Embryonic facial prominence (tissue), 1 donor: ENCODE data around the gene UACA.
"Not testable (repeated sequence)": the region's sequence is repeated elsewhere in the genome, so short reads cannot be mapped to it uniquely, and the experiment has no call there.

ENCODE experiments used
- DNase-seq: peaks from one replicate; pipeline ENCODE4 v3.0.0-alpha.2; 2016; ENCODE audit errors: extremely low spot score

UACA gene

DNA sequence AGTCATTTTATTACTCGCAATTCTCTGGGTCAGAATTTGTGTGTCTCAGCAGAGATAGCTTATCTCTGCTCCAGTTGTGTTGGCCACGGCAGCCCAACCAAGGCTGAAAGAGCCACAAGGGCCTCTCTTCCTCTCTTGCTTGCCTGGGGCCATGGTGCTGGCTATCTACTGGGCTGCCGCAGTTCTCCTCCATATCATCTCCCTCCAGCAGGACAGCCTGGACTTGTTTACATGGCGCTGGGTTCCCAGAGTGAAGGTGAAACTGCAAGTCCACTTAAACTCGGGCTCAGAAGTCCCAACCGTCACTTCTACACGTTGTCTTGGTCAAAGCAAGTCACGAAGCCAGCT, 134.8 kb downstream of the UACA start:
- no peak for DNase-seq

DNA sequence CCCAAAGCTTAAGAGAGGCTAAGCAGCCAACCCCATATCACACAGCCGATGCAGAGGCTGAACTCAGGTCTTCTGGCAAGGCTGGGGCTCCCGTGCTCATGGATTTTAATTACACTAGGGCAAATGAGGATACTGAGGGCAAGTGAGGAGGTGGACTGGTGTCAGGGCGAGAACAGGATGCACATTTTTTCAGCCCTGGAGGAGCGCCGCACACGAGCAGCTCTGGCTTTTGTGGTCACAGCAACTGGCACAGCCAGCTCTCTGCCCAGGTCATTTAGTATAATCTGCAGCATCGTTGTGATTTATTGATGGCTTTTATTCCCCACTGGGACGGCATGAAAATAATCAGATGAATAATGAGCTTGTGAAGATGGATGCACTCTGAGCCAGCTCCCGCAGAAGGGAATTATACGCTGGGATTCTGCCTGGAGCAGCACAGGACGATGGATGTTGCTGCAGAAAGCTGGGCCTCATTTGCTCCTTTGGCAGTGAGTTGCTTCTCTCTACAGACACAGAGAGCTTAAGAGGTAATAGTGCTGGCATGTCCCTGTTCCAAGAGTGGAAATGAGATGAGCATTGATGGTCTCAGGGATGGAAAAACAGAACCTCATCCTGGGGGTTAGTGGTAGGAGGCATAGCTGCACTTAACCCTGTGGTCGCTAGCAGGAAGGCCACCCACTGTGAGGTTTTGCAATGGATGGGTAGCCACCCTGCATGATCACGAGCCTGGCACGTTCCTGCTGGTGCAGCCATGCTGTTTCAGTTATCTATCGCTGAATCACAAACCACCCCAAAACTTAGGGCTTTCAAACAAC, 135.4 kb downstream of the UACA start:
- DNase-seq, result no peak

DNA sequence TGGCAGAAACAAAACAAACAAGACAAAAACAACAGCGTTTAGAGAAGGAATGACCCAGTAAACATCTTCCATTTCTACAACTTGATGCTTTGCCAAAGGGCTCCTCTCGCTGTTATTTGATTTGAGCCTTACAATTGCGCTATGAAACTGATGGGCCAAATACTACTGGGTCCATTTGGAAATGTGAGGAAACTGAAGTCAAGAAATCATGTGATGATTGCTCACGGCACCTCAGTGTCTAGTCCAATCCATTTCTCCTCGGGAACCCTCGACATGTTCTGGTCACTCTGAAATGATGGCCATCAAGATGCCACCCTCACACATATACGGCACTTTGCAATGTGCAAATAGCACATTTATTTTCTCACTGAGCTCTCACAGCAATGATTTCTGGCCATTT, 136.0 kb downstream of the UACA start:
- DNase-seq, result no peak

DNA sequence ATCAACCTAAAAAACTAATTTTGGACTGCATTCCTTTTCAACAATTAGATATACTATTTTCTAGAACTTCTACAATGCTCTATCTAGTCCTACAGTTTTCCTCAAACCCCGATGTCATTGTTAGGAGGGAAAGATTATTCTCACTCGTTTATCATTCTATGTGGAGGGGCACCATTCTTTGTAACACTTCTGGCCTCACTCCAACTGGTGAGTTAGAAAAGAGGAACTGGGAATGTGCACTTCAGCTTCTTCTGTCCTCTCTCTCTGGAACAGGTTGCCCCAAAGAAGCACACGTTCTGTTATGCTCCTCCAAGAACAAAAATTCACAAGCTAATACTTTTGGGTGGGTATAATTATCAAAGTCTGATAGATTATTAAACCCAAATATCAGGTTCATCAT, 137.9 kb downstream of the UACA start:
- no peak for DNase-seq

DNA sequence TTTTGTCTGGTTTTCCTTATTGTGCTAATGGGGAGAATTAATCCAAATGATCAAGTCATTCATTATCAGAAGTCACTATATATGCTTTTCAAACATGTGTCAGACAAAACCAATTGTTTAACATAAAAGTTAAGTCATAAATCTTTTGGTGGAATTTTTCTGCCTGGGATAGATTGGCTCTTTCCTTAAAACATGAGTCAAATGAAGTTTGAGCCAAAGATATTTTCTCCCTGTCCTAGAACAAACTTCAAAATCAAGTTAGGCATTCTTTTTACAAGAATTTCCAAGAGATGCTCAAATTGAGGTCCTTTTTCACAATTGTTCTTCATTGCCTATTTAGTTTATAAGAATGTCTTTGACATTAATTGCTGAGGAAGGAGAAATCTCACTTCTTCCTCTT, 138.3 kb downstream of the UACA start:
- no peak for DNase-seq

DNA sequence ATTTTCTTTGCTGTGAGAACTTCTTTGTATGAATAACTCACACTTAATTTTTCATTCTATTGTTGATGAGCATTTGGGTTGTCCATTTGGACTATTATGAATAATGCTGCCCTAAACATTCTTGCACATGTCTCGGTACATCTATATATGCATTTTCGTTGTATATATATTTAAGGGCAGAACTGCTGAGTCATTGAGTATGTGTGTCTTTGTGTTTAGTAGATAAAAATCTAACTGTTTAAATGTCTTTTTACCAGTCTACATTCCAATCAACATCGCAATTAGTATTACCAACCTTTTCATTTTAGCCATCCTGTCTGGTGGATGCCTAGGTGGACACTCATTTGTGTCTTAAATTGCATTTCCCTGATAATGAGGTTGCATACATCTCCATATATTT, 144.4 kb downstream of the UACA start:
- no peak for DNase-seq

DNA sequence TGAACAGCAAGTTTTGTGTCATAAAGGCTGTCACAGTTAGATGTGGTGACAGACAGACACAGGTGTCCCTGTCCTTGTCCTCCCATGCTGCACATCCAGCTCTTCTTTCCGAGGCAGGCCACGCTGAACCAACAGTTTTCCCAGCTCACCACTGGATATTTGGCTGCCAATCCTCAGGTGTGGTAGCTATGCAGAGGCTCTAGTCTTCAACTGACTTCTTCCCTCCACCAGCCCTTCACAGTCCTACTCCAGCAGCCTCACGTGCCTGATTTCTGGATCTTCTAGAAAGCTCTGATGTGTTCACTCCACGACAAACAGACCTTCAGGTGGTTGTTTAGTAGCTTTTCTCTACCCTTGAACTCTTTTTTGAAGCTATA, 145.5 kb downstream of the UACA start:
- DNase-seq, result no peak

DNA sequence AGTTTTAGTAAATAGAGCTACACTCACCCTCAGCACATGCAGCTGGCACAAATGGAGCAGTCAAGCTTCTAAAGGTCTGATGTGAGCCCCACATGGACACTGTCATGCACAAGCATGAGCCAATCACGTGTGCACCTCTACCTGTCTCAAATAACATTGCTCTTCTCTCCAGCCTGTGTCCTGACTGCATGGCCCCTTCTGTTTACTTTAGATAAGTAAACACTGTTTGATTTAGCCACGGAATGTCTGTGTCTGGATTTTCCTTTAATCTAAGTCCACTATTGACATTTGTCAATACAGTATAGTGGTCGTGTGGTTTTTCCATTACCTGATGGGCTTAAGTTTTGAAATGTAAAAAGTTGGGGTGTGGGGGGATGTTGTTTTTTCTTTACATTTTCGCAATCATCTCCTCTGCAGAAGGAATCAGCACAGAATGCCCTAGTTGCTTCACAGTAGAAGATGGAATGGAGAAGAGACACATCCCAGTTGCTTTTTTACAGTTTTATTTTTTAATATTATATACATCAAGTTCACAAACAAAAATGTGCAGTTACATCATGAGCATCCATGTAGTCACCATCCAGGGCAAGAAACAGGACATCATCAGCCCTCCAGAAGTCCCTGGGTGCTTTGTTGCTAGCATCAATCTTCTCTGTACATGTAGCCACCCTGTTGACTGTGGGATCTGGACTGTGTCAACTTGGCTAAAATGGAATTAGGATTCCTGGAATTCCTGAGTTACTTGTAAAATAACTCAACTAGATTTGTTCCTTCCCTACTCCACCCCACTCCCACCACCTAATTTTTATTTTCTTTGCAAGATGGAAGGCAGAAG, 146.1 kb downstream of the UACA start:
- DNase-seq, result no peak

DNA sequence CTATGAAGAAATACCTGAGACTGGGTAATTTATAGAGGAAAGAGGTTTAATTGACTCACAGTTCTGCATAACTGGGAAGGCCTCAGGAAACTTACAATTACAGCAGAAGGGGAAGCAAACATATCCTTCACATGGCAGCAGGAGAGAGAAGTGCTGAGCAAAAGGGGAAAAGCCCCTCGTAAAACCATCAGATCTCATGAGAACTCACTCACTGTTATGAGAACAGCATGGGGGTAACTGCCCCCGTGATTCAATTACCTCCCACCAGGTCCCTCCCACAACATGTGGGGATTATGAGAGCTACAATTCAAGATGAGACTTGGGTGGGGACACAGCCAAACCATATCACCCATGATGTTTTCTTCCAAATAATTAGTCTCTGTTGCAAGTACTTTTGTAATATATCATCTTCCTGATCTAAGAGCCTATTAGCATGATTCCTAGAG, 147.0 kb downstream of the UACA start:
- DNase-seq, result not testable (repeated sequence)

DNA sequence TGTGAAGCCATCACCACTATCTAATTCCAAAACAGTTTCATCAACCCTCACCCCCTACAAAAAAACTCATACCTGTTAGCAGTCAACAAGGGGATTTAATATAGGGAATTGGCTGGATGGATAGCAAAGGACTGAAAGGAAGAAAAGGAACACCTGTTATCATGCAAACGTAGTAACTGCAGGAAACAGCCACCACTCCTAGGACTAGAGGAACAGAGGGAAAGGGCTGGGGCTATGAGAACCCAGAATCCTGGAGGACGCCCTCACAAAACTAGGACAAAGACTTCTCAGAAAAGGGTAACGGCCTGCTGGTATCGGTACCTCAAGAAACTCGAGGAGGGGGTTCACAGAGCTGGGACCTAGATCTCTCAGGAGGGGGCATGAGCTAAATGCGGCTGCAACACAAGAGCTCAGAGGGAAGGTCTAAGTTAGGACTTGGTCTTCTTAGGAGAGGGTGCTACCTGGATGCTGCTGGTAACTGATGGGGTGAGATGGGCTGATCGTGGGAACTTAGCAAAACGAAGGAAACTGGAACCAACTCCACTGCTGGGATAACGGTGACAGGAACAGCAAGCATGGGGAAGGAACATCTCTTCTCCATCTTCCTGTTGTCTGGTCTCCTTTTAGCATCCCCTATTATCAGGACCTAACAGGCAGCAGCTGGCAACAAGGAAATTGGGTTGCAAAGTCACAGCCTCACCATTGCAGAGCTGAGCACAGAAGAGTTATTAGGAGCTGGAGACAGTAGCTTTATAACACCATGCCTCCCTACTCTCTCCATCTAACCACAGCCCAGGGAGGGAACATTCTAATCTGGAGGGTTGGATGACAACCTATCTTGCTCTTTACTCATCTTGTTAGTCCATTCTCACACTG, 147.7 kb downstream of the UACA start:
- DNase-seq, result no peak

DNA sequence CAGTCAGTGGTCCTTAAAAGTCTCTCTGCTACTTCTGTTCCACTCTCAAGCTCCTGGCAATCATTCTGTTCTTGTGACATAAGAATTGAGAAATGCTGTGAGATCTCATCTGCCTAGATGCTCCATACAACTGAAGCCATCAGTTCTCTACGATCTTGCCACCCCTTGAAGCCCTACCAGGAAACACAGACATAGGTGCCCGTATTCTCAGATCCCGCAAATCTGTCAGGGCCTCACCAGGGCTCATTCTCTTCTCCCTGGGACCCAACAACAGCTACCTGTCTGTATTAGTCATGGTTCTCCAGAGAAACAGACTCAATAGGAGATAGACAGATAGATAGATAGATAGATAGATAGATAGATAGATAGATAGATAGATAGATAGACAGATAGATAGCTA, 149.1 kb downstream of the UACA start:
- DNase-seq, result no peak

DNA sequence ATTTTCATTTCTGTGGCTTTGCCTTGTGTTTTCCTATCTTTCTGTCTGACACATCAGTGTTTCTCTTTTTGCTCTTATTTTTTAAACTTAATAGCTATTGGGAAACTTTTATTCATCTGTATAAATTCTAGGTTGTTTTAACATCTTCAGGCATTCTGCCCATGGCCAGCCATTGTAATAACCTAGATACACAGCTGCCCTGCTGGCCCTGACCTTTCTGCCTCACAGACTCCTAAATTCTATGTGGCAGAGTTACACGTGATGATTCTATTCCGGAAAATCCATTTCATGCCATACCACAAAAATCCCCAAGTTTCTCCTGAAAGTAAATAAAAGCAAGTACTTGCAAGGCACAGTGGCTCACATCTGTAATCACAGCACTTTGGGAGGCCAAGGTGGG, 150.1 kb downstream of the UACA start:
- no peak for DNase-seq

DNA sequence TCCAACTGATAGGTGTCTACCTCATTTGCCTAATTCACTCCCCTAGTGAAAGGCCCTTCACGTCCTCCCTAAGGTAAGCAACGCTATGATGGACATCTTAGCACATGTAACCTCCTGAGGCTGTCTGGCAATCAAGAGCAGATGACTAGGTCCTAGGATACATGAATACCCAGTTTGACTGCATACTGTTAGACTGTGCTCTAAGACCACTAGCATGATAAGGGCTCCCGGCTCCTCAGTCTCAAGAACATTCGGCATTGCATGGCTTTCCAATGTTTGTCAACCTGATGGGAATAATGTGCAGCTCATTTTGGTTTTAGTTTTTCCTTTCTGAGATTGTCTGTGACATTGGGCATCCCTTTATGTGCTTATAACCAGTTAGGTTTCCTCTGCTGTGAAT, 152.1 kb downstream of the UACA start:
- no peak for DNase-seq

DNA sequence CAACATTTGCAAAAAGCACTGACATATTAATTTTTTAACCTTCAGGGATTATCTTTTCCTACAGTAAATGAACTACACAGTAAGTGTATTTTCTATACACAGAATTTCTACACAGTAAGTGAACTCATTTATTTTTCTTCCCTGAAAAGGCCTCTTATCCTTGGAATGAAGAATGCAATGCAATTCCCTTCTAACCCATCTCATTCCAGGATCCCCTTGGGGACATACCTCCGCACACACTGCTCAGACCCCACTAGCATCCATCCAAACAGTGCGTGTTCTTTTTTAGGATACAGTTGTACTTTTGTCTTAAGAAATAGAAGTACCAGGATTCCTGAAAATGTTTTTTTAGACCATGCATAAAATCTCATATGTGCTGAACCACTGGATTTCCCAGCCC, 152.8 kb downstream of the UACA start:
- no peak for DNase-seq

DNA sequence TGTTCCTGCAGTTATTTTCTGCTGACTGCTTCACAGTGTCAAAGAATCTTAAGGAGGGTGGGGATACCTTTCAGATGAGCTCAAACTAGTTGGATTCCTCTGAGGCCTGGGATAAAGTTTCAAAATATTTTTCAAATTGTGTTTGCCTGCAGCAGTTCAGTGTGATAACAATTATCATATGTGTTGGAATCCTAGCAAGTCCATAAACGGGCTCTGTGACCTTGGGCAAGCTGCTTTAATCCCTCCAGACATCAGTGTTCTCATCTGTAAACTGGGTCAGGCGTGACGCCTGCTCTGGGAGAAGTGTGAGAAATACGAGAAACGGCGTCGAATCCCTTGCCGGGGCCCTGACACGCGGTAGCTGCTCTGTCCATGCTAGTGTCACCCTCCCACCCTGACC, 153.5 kb downstream of the UACA start:
- no peak for DNase-seq

DNA sequence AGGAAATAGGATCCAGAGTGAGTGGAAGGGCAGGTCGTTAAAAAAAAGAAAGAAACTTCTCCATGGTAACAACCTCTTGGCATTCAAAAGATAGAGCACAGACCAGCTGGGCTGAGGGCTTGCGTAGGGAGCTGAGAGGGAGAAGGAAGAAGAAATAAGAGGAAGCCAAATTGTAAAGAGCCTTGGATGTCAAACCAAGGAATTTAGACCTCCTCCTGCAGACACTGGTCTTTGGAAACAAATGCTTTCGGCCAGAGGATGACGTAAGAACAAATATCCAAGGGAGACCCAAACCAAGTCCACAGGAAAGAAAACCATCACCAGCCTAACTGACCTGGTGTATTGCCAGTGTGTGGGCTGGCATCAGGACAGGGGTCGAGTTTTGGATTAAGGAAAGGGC, 155.2 kb downstream of the UACA start:
- DNase-seq, result no peak

DNA sequence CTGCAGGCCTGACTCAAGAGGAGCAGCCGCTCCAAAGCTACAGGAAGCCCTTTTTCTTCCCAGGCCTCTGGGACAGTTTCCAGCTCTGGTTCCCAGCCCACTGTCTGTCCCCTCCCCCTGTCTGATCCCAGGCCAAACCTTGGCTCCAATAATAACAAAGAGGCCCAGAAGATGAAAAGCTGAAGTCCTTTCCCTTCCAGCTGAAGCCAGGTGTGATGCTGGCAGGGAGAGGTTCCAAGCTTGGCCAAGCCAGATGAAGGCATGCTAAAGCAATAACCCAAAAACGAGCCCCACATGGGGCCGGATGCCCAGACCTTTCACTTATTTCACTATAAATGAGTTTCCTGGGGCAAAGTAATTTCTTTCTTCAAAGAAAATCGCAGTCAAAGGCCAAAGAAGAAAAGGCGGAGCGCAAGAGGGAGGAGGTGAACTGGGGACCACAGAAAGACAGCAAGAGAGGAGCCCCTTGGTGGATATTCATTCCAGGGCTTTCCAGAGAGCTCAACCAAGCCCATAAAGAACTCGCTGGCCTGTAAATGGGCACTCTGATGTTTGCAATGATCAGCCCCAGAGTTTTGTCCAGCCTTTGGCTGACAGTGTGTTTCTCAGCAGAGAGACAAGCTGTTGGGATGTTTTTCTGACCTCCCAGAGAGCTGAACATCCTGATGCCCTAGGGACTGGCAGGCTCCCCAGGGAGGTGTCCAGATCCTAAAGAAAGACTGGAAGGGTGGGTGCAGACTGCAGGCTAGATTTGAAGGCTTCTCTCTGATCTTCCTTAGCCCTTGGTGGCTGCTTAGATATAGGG, 157.6 kb downstream of the UACA start:
- DNase-seq, result no peak

DNA sequence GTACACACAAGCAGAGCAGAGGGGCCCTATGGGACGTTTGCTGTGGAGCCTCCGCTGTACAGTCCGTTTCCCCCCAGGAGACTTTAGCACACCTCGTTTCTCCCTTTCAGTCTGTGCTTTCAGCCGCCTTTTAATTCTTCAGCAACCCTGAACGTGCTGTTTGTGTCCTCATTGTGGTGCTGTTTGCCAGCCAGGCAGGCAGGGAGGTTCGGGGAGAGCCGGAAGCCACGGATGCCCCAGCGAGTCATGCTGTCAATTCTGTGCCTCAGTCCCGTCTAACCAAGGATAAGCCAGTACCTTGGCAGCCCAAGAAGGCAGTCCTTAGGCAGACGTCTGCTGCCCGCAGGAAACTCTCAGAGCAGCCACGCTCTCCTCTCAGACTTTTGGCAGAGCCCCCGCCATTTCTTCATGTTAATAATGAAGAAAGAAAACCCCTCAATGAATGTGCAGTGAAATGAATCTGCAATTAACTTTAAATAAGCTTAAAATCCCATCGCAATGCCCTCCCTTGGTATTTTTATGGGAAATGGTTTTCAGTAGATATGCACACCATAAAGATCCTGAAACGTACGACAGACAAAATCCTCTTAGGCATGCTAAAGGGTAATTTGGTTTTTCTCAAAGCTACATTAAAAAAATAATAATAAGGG, 158.6 kb downstream of the UACA start:
- DNase-seq, result no peak
